ENCODE results near the gene RPL10A.

GRCh38 chr6:35493307-35493983, 25.2 kb downstream of the RPL10A start:
- TF ChIP-seq ZNF883 (CRISPR knock-in tag; IDR thresholded peaks at IDR 0.05; ENCODE audit: not compliant biosample characterization) (no peak), MAFF (IDR thresholded peaks at IDR 0.05; ENCODE audit: low read depth, low read length) (no peak), EP300 (IDR thresholded peaks at IDR 0.05; ENCODE audit: low read depth in 2 of 2, low read length in 2 of 2) (no peak), EP300 (CRISPR knock-in tag; IDR thresholded peaks at IDR 0.05; ENCODE audit: borderline replicate concordance) (no peak), ZNF737 (CRISPR knock-in tag; IDR thresholded peaks at IDR 0.05; ENCODE audit: borderline replicate concordance) (no peak), NFIC (IDR thresholded peaks at IDR 0.05; ENCODE audit: low read length) (no peak), ZNF333 (CRISPR knock-in tag; IDR thresholded peaks at IDR 0.05; ENCODE audit: borderline replicate concordance) (no peak), MZF1 (CRISPR knock-in tag; IDR thresholded peaks at IDR 0.05; ENCODE audit: borderline replicate concordance) (no peak), ZNF143 (CRISPR knock-in tag; IDR thresholded peaks at IDR 0.05) (no peak), BHLHE40 (IDR thresholded peaks at IDR 0.05; ENCODE audit: low read length) (no peak), MYNN (CRISPR knock-in tag; IDR thresholded peaks at IDR 0.05; ENCODE audit: low read depth) (no peak), CTCF (CRISPR knock-in tag; IDR thresholded peaks at IDR 0.05) (no peak), GLI4 (CRISPR knock-in tag; IDR thresholded peaks at IDR 0.05; ENCODE audit: borderline replicate concordance) (no peak), ATF7-NPFF (CRISPR knock-in tag; IDR thresholded peaks at IDR 0.05; ENCODE audit: low read depth) (no peak)
- TF ChIP-seq, protein P1, sequence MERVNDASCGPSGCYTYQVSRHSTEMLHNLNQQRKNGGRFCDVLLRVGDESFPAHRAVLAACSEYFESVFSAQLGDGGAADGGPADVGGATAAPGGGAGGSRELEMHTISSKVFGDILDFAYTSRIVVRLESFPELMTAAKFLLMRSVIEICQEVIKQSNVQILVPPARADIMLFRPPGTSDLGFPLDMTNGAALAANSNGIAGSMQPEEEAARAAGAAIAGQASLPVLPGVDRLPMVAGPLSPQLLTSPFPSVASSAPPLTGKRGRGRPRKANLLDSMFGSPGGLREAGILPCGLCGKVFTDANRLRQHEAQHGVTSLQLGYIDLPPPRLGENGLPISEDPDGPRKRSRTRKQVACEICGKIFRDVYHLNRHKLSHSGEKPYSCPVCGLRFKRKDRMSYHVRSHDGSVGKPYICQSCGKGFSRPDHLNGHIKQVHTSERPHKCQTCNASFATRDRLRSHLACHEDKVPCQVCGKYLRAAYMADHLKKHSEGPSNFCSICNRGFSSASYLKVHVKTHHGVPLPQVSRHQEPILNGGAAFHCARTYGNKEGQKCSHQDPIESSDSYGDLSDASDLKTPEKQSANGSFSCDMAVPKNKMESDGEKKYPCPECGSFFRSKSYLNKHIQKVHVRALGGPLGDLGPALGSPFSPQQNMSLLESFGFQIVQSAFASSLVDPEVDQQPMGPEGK (CRISPR knock-in tag; IDR thresholded peaks at IDR 0.05) = no peak
